BE2C (cell line): ENCODE data around the gene INTS14.

Experiments used
- DNase-seq: peaks from one replicate; pipeline ENCODE4 v3.0.0-alpha.2; 2020
- H3K27me3 ChIP-seq: fragments of 250-450 bp; sonication (Bioruptor Pico); 2 replicates; pipeline ENCODE4 v1.5.1; 2020; ENCODE audit warnings: mild to moderate bottlenecking
- H3K36me3 ChIP-seq: fragments of 250-450 bp; sonication (Bioruptor Pico); 2 replicates; pipeline ENCODE4 v1.5.1; 2020; ENCODE audit warnings: mild to moderate bottlenecking
- H3K4me1 ChIP-seq: fragments of 250-450 bp; sonication (Bioruptor Pico); 2 replicates; pipeline ENCODE4 v1.5.1; 2020
- H3K4me3 ChIP-seq: 2 replicates; pipeline ENCODE4 v1.5.1; 2011; ENCODE audit warnings: low read depth, low read length
- H3K9me3 ChIP-seq: fragments of 250-450 bp; sonication (Bioruptor Pico); 2 replicates; pipeline ENCODE4 v1.5.1; 2020
- TF ChIP-seq, protein P1 (sequence below): IDR thresholded peaks from 2 replicates; pipeline ENCODE4 v1.5.1; 2012; ENCODE audit warnings: mild to moderate bottlenecking, low read depth, low read length

Gene INTS14

DNA sequence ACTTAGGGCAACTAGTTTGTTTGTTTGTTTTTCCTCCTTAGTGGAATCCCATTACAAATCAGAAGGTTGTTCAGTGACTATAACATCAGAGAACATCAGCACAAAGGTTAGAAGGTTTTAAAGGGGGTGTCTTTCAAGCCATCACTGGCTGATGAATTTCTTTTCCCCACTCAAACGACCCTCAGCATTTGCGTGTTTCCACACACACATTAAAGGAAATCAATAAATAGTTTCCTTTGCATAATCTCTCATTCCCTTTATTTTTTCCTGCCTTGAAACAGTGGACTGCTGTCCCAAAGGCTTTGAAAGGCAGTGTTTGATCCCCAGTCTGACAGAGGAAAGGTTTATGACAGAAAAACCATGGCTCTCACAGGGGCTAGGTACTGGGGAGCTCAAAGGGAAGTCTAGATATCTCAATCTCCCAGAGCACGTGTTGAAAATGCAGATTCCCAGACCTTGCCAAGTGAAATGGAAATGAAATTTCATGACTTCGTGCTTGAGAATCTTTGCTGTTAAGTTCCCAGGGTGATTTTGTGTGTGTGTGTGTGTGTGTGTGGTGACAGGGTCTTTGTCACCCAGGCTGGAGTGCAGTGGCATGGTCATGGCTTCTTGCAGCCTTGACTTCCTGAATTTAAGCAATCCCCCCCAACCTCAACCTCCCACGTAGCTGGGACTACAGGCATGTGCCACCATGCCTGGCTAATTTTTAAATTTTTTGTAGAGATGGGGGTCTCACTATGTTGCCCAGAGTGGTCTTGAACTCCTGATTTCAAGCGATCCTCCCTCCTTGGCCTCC, 2.2 kb upstream of the INTS14 start:
- DNase-seq = no peak

DNA sequence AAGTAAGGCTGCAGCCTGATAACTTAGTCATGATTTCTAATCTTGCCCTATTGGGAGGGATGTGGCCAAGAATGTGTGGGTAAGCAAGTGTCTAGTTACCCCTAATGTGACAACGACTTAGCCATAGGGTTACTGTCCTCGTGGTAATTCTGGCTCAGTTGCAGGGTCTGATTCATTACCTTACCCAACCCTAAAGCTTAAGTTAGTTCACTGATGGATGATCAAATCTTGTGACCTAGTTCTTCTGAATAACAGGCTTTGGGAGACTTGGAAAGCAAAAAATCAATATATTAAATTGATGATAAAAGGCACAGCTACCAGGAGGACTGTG, 1.6 kb upstream of the INTS14 start:
- no peaks in the 10 kb centered on the region for H3K36me3 ChIP-seq
- TF ChIP-seq, protein P1, sequence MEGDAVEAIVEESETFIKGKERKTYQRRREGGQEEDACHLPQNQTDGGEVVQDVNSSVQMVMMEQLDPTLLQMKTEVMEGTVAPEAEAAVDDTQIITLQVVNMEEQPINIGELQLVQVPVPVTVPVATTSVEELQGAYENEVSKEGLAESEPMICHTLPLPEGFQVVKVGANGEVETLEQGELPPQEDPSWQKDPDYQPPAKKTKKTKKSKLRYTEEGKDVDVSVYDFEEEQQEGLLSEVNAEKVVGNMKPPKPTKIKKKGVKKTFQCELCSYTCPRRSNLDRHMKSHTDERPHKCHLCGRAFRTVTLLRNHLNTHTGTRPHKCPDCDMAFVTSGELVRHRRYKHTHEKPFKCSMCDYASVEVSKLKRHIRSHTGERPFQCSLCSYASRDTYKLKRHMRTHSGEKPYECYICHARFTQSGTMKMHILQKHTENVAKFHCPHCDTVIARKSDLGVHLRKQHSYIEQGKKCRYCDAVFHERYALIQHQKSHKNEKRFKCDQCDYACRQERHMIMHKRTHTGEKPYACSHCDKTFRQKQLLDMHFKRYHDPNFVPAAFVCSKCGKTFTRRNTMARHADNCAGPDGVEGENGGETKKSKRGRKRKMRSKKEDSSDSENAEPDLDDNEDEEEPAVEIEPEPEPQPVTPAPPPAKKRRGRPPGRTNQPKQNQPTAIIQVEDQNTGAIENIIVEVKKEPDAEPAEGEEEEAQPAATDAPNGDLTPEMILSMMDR = no peak
- no peak for DNase-seq
- H3K4me3 ChIP-seq = no peak overlapping the region
- H3K9me3 ChIP-seq = no peaks in the 10 kb centered on the region
- no peaks in the 10 kb centered on the region for H3K27me3 ChIP-seq
- no peaks in the 10 kb centered on the region for H3K4me1 ChIP-seq

More for the DNA sequence above, 2.2 kb upstream of the INTS14 start:
- Histone ChIP-seq H3K9me3 (no peaks in the 10 kb centered on the region), H3K36me3 (no peaks in the 10 kb centered on the region), H3K27me3 (no peaks in the 10 kb centered on the region), H3K4me1 (no peaks in the 10 kb centered on the region), H3K4me3 (no peak overlapping the region)
- TF ChIP-seq, protein P1 = no peak

DNA sequence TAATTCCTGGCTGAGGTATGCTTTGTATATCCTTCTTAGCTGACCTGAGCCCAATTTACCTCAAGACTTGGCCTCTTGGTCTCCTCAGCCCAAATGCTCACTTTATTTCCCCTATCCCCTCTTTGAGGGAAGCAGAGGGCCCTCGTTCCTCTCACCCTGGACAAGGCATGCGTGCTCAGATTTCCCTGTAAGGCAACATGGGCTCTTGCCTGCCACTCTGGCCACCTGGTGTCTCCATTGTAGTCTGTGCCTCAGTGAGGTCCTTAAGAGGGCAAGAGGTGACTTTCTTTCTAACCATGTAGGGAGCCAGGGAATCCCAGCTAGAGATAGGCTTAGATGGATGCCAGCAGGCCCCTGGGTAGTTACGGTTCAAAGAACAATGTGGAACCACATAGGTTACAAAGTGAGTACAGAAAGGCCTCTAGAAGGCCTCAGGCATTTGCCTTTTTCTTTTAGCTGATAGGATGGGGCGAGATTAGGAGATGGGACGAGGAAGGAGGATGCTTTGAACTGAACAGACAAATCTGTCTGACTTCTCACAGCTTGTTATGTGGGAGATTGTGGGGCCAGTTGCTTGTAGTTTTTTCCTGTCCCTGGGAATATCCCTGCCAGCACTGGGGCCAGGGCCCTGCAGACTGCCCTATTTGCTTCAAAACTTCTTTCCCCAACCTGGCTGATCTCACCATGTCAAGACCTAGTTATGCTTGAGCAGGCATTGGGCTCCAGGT, 1.1 kb upstream of the INTS14 start:
- no peaks in the 10 kb centered on the region for H3K9me3 ChIP-seq
- no peak for DNase-seq
- H3K27me3 ChIP-seq = no peaks in the 10 kb centered on the region
- no peaks in the 10 kb centered on the region for H3K4me1 ChIP-seq
- peak overlapping the region; percentile 84 for H3K4me3 ChIP-seq
- TF ChIP-seq, protein P1 = no peak
- H3K36me3 ChIP-seq = no peaks in the 10 kb centered on the region

GRCh38 chr15:65603559-65603958, 7.4 kb downstream of the INTS14 start:
- H3K36me3 ChIP-seq = peaks cover 32% of the 10 kb centered on the region
- H3K9me3 ChIP-seq = no peaks in the 10 kb centered on the region
- H3K27me3 ChIP-seq = no peaks in the 10 kb centered on the region
- DNase-seq = no peak
- H3K4me3 ChIP-seq = no peak overlapping the region
- TF ChIP-seq, protein P1 = no peak
- H3K4me1 ChIP-seq = no peaks in the 10 kb centered on the region

DNA sequence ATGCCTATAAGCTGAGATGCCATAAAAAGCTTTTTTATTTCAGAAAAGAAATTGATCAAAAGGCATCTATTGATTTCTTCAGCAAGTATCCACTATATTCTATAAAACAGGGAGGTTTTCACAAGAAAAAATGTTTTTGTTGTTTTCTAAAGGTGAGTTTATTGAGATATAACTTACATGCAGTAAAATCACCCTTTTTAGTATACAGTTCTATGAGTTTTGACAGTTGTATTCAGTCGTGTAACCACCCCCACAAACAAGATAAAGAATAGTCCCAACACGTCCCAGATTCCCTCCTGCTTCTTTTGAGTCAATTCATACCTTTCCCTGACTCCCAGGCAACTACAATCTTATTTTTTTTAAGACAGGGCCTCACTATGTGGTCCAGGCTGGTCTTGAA, 7.8 kb downstream of the INTS14 start:
- Histone ChIP-seq H3K4me3 (no peak overlapping the region), H3K27me3 (no peaks in the 10 kb centered on the region), H3K9me3 (no peaks in the 10 kb centered on the region), H3K36me3 (peaks cover 36% of the 10 kb centered on the region), H3K4me1 (no peaks in the 10 kb centered on the region)
- no peak for DNase-seq
- TF ChIP-seq, protein P1 = no peak

GRCh38 chr15:65599677-65600076, 11.3 kb downstream of the INTS14 start:
- no peak overlapping the region for H3K4me3 ChIP-seq
- no peaks in the 10 kb centered on the region for H3K4me1 ChIP-seq
- peaks cover 54% of the 10 kb centered on the region for H3K36me3 ChIP-seq
- H3K27me3 ChIP-seq = no peaks in the 10 kb centered on the region
- DNase-seq = no peak
- TF ChIP-seq, protein P1 = no peak
- H3K9me3 ChIP-seq = no peaks in the 10 kb centered on the region
